SH-SY5Y (cell line): Measurements from ENCODE around the gene INS.

ENCODE experiments used
- GATA2 ChIP-seq: IDR thresholded peaks from 2 replicates; pipeline ENCODE4 v1.6.1; 2011; ENCODE audit warnings: mild to moderate bottlenecking, low read depth, low read length
- GATA3 ChIP-seq: IDR thresholded peaks from 2 replicates; pipeline ENCODE4 v1.6.1; 2011; ENCODE audit warnings: low read depth, mild to moderate bottlenecking, low read length, moderate library complexity

Gene INS

DNA sequence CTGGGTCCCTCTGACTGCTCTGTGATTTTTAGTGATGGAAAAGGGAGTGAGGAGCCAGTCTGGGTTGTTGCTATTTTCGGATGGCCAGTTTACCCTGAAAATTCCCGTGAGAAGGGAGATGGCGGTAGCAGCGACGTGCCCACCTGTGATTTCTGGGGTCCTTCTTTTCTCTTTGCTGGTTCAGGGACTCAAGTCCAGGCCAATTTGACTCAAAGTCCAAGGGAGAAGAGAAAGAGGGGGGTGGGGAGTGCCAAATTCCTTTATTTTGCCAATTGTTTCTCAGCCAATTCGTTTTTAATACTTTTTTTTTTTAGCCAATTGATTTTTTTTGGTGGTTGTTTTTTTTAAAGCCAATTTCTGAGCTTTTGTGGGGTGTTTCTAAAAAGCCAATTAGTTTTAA is 28.8 kb downstream of the INS start:
- TF ChIP-seq GATA3 (no peak), GATA2 (no peak)

DNA sequence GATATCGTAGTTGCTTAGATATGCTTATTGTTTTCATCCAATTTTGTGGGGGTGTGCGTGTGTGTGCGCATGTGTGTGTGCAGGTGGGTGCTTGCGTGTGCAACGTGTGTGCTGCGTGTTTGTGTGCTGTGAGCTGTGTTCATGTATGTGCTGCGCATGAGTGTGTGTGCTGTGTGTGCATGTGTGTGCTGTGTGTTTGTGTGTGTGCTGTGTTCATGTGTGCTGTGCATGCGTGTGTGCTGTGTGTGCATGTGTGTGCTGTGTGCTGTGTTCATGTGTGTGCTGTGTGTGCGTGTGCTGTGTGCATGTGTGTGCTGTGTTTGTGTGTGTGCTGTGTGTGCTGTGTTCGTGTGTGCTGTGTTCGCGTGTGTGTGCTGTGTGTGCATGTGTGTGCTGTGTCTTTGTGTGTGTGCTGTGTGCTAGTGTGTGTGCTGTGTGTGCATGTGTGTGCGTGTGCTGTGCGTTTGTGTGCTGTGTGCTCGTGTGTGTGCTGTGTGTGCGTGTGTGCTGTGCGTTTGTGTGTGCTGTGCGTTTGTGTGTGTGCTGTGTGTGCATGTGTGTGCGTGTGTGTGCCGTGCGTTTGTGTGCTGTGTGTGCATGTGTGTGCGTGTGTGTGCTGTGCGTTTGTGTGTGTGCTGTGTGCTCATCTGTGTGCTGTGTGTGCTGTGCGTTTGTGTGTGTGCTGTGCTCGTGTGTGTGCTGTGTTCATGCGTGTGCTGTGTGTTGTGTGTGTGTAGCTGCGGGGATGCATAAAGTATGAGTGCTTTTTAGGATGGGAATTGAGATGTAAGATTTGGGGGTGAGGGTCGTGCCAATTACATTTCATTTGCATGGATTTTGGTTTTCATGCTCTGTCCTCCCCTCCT is 29.4 kb downstream of the INS start:
- no peak for TF ChIP-seq GATA3
- no peak for TF ChIP-seq GATA2

GRCh38 chr11:2130881-2131352 is 30.1 kb downstream of the INS start:
- TF ChIP-seq GATA2, result no peak
- TF ChIP-seq GATA3, result no peak

DNA sequence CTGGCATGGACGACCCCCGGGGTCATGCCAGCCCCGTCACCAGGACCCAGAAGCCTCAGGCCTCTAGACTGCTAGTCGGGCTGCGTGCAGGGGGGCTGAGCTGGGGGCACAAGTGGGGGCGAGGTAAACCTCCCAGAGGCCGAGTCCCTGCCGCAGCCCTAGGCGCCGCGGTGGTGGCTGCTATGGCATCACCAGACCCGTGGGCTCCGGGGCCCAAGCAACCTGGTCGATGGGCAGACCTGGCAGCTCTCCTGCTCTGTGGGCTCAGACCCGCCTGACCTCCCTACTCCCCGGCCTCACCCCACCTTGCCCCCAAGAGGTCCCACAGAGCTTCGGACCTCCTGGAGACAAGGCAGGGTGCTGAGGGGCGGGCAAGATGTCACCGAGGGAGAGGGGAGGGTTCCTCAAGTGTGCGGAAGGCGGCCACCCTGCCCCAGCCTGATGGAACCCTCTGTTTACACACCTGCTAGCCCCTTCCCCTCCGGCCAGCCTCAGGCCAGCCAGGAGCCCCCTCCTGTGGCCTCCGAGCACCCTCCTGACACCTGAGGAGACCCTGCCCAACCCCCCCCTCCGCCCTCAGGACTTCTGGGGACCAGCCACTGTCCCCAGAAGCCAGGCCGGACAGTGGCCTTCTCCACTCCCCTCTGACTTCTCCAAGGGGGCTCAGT is 31.2 kb downstream of the INS start:
- TF ChIP-seq GATA3 (no peak), GATA2 (no peak)

DNA sequence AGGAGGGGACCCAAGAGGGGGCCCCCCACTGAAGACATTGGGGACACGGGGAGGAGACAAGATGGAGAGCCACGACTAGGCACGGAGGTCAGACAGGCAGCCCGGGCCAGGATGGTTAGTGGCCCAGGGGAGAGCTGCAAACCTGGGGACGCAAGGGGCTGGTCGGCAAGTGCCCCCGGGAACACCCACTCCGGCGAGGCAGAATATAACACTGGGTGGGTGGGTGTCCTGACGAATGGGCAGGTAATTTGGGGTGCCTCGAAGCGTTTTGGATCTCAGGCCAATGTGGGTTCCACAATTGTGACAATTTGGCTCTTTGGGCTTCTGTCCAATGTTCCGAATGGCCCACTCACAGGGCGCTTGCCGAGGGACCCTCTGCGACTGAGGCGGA is 31.7 kb downstream of the INS start:
- TF ChIP-seq GATA2, result no peak

DNA sequence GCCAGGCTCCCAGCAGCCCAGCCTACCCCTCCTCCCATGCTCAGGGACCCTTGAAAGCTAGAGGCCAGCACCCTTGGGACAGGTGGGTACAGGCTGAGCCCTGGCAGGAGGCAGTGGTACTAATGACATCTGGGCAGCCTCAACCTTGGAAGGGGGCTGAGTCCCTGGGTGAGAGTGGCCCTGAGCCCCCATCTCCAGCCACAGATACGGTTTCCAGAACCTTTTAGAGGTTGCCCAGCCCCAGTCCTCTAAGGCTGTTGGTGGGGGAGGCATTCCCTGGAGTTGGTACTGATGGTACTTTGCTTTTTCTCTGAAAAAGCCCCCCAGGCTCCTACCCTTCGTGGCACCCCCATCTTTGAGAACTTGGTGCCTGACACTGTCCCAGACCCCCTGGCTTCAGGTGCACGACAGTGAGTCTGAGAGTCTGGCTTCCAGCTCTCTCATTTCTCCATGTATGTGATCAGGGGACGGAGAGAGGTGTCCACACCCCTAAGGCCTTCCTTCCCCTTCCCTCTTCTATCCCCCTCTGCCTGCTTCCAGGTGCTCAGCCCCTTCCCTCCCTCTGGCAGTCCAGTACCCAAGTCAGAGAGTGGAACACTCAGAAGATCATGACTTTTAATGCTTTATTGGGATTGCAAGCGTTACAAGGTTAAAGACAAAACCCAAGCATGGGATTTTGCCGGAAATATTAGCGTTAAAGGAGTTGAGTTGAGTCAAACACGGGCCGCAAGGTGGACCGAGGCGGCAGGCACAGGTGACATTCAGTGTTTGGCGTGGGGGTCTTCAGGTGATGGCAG is 32.3 kb downstream of the INS start:
- TF ChIP-seq GATA3 (no peak), GATA2 (no peak)

DNA sequence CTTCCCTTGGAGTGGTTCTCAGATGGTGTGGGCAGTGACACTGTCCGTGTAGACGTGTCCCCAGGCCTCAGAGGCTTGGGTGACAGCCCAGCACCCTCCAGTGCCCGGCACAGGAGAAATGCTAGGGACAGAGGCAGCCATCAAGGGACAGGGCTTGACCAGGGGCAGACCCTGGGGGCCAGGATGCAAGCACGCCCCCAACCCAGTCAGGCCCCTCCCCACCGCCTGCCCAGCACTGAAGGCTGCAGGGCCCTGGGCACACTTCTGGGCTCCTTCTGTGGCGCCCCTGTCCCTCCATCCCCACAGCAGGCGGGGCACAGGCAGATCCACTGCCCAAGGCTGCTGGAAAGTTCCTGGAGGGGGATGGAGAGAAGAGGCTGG is 32.9 kb downstream of the INS start:
- TF ChIP-seq GATA3 (no peak), GATA2 (no peak)

DNA sequence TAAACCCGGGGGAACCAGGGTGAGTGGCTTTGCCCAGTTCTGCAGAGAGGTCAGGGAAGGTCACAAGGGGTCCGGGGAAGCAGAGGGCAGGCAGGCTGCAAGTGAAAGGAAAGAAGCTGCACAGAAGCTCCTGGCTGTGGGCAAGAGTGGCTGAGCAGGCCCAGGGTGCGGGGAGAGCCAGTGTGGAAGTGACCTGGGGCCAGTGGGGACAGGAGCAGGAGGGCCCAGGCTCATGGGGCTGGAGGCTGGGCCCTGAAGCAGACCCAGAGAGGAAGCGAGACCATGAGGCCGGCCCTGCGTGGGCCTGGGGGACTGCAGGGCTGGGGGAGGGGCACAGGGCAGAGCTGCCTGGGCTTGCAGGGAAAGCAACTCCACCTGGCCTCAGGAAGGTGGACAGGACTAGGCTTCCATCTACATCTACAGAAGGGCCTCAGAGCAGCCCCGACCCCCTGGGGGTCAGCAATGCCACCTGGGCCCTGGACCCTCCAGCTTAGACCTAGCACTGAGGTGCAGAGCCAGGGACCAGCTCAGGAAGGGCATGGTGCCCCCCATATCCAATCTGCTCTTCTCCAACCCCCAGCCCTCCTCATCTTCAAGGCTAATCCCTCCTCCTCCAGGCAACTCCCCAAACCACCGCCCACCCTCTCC is 33.4 kb downstream of the INS start:
- TF ChIP-seq GATA3, result no peak

- TF ChIP-seq GATA2 (no peak), GATA3 (no peak)
Observed at GRCh38 chr11:2126520-2127085, 34.4 kb downstream of the INS start.

DNA sequence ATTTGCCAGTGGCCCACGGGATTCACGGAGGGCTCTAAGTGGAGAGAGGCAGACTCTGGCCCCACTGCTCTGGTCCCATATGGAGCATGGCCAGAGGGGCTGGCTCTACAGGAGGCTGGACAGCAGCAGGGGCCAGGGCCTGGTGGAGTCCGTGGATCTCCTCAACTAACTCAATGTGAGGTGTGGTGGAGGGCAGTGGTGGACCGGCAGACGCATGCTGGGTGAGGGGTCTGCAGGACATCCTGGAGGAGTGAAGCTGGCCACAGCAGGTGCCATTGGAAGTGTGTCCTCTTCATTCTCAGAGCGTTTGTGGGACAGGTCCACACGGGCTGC is 37.4 kb downstream of the INS start:
- TF ChIP-seq GATA3, result no peak
- TF ChIP-seq GATA2, result no peak

DNA sequence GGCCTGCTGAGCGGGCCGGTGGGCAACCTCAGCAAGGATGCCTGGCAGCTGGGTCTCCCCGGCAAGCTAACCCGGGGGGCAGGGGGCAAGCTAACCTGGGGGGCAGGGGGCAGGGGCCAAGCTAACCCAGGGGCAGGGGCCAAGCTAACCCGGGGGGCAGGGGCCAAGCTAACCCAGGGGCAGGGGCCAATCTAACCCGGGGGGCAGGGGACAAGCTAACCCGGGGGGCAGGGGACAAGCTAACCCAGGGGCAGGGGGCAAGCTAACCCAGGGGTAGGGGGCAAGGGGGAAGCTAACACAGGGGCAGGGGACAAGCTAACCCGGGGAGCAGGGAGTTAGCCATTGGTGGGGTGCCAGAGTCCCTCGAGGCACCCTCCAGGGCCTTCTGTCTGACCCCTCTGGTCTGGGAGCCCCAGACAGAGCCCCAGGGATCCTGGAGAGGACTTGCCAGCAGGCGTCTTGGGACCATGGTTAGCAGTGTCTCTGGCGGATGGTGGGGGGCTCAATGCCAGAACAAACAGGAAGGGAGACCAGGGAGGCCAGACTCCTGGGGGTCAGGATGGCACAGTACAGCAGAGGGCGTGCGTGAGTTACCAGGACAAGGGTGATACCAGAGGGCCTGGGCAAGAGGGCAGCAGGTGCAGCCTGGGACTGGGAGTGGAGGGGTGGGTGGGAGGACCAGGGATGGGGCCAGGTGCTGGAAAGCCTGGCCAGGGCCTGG is 37.9 kb downstream of the INS start:
- no peak for TF ChIP-seq GATA2
- TF ChIP-seq GATA3, result no peak

- no peak for TF ChIP-seq GATA3
- no peak for TF ChIP-seq GATA2
Observed at GRCh38 chr11:2122222-2122906, 38.6 kb downstream of the INS start.
